KOPT-K1 (cell line): ENCODE measurements around the gene SGMS1.

Source experiments
- H3K27ac ChIP-seq: fragments of 200-600 bp; sonication (generic); 2 replicates; pipeline ENCODE4 v1.5.1; 2016; ENCODE audit warnings: antibody characterized with exemption, mild to moderate bottlenecking, low read depth, low read length; ENCODE audit not compliant: poor library complexity, severe bottlenecking
- H3K36me3 ChIP-seq: fragments of 200-600 bp; sonication (generic); 2 replicates; pipeline ENCODE4 v1.5.1; 2017; ENCODE audit warnings: antibody characterized with exemption, mild to moderate bottlenecking, low read length, moderate library complexity; ENCODE audit not compliant: insufficient read depth
- H3K9me3 ChIP-seq: fragments of 200-600 bp; sonication (generic); 2 replicates; pipeline ENCODE4 v1.5.1; 2017; ENCODE audit warnings: antibody characterized with exemption, low read length, mild to moderate bottlenecking; ENCODE audit not compliant: insufficient read depth, poor library complexity, severe bottlenecking

SGMS1 gene

GRCh38 chr10:50624413-50624865 is 683 bp upstream of the SGMS1 start:
- Histone ChIP-seq H3K36me3 (no peaks in the 10 kb centered on the region), H3K9me3 (no peaks in the 10 kb centered on the region), H3K27ac (peak overlapping the region; percentile 74)

- Histone ChIP-seq H3K9me3 (no peaks in the 10 kb centered on the region), H3K27ac (peak overlapping the region; percentile 74), H3K36me3 (no peaks in the 10 kb centered on the region)
Measured at GRCh38 chr10:50622706-50623662, 772 bp downstream of the SGMS1 start.

- Histone ChIP-seq H3K36me3 (no peaks in the 10 kb centered on the region), H3K27ac (peak overlapping the region; percentile 74), H3K9me3 (no peaks in the 10 kb centered on the region)
Measured at GRCh38 chr10:50621968-50622705, 1.6 kb downstream of the SGMS1 start.

GRCh38 chr10:50620899-50621298 is 2.9 kb downstream of the SGMS1 start:
- no peaks in the 10 kb centered on the region for H3K9me3 ChIP-seq
- no peaks in the 10 kb centered on the region for H3K36me3 ChIP-seq
- no peak overlapping the region for H3K27ac ChIP-seq

GRCh38 chr10:50619882-50620281 is 3.9 kb downstream of the SGMS1 start:
- Histone ChIP-seq H3K36me3 (no peaks in the 10 kb centered on the region), H3K27ac (no peak overlapping the region), H3K9me3 (no peaks in the 10 kb centered on the region)

- H3K36me3 ChIP-seq: no peaks in the 10 kb centered on the region
- no peak overlapping the region for H3K27ac ChIP-seq
- no peaks in the 10 kb centered on the region for H3K9me3 ChIP-seq
Measured at GRCh38 chr10:50619166-50619565, 4.6 kb downstream of the SGMS1 start.

- Histone ChIP-seq H3K27ac (no peak overlapping the region), H3K9me3 (no peaks in the 10 kb centered on the region), H3K36me3 (no peaks in the 10 kb centered on the region)
Measured at GRCh38 chr10:50618624-50619023, 5.1 kb downstream of the SGMS1 start.

GRCh38 chr10:50615658-50616057 is 8.1 kb downstream of the SGMS1 start:
- Histone ChIP-seq H3K27ac (no peak overlapping the region), H3K9me3 (no peaks in the 10 kb centered on the region), H3K36me3 (no peaks in the 10 kb centered on the region)

GRCh38 chr10:50614444-50615137 is 9.2 kb downstream of the SGMS1 start:
- H3K9me3 ChIP-seq: no peaks in the 10 kb centered on the region
- no peaks in the 10 kb centered on the region for H3K36me3 ChIP-seq
- no peak overlapping the region for H3K27ac ChIP-seq

GRCh38 chr10:50613726-50614443 is 9.9 kb downstream of the SGMS1 start:
- H3K27ac ChIP-seq: no peak overlapping the region
- H3K36me3 ChIP-seq: no peaks in the 10 kb centered on the region
- H3K9me3 ChIP-seq: no peaks in the 10 kb centered on the region

- Histone ChIP-seq H3K36me3 (no peaks in the 10 kb centered on the region), H3K27ac (no peak overlapping the region)
Measured at GRCh38 chr10:50613150-50613549, 10.6 kb downstream of the SGMS1 start.

GRCh38 chr10:50610368-50610767 is 13.4 kb downstream of the SGMS1 start:
- H3K27ac ChIP-seq: no peak overlapping the region
- no peaks in the 10 kb centered on the region for H3K36me3 ChIP-seq
- H3K9me3 ChIP-seq: no peaks in the 10 kb centered on the region

More at GRCh38 chr10:50613150-50613549, 10.6 kb downstream of the SGMS1 start:
- no peaks in the 10 kb centered on the region for H3K9me3 ChIP-seq

- Histone ChIP-seq H3K9me3 (no peaks in the 10 kb centered on the region), H3K36me3 (no peaks in the 10 kb centered on the region), H3K27ac (no peak overlapping the region)
Measured at GRCh38 chr10:50607356-50607925, 16.3 kb downstream of the SGMS1 start.

- Histone ChIP-seq H3K9me3 (no peaks in the 10 kb centered on the region), H3K27ac (no peak overlapping the region), H3K36me3 (no peaks in the 10 kb centered on the region)
Measured at GRCh38 chr10:50605951-50606270, 17.8 kb downstream of the SGMS1 start.
